Mucosa of descending colon (tissue), 3 donors: ENCODE results near the gene BACH2. TPM values are rescaled to one million over a fixed set of nuclear protein-coding genes. Genes with fewer than 3 reads are reported as not detected.
A peak's percentile ranks its signal among the peaks of the same experiment; 100 is the strongest.
"Not testable (repeated sequence)": the region's sequence is repeated elsewhere in the genome, so short reads cannot be mapped to it uniquely, and the experiment has no call there.

Experiments used
- ATAC-seq: fragments of 200-7000 bp; cut with Tn5 transposase; one replicate; pipeline ENCODE4 v1.9.1; 2020; ENCODE audit warnings: mild to moderate bottlenecking, moderate library complexity
- DNase-seq, 3 donors: peaks; one replicate each; pipeline ENCODE4 v3.0.0-alpha.2; 2020
- H3K36me3 ChIP-seq: fragments of 200-600 bp; one replicate; pipeline ENCODE4 v1.8.0; 2021; ENCODE audit warnings: low read depth, mild to moderate bottlenecking
- H3K4me1 ChIP-seq: fragments of 200-600 bp; one replicate; pipeline ENCODE4 v1.8.0; 2021; ENCODE audit warnings: low read depth, mild to moderate bottlenecking
- H3K4me3 ChIP-seq: fragments of 200-600 bp; one replicate; pipeline ENCODE4 v1.8.0; 2021; ENCODE audit warnings: mild to moderate bottlenecking
- H3K9me3 ChIP-seq: fragments of 200-600 bp; one replicate; pipeline ENCODE4 v1.8.0; 2021; ENCODE audit warnings: mild to moderate bottlenecking
- CTCF ChIP-seq: fragments of 200-600 bp; IDR thresholded peaks from one replicate; pipeline ENCODE4 v1.8.0; 2022; ENCODE audit warnings: antibody characterized with exemption, mild to moderate bottlenecking
- intact Hi-C, 2 donors: fragments of 100-400 bp; cut with DNase I in 1 of 2; cut with micrococcal nuclease in 1 of 2; formaldehyde crosslinking; loops; one replicate each; pipeline versions ENCODE4 v1.11.0 to v1.11.1; 2022; cut with DNase I, micrococcal nuclease
- long read RNA-seq, 2 donors: library from polyadenylated mRNA; unstranded; transcript quantifications; one replicate each; pipeline ENCODE4 v2.0.0, GENCODE V29; 2019 to 2021
- total RNA-seq, 3 donors: library from RNA; stranded (reverse); fragmentation: NEBNext Ultra II Directional in 2 of 3; extraction: Animal tissue kit (Norgen Biotek cat#: 25700) in 2 of 3; gene quantifications; one replicate each; pipeline versions ENCODE4 v1.2.1 to v1.2.4, GENCODE V29; 2021 to 2023
- donor health status: DM: no; HTN: no; CAD: no; lungs with moderate emphysema.
- donor health status: DM: no; HTN: no; CAD: no.
- donor health status: DM: no; HTN: yes; CAD: no.

Gene BACH2
- 1 to 10 TPM in 2 of 3 donors, under 1 TPM in 1; 0.96 to 1.6 (median 1.2) TPM for total RNA-seq
- long read RNA-seq, donor 1, partial matches to known transcripts, result 1 of 1 reads
- long read RNA-seq, donor 1, other reads (novel, unspliced or antisense), result 0 of 1 reads
- long read RNA-seq, donor 2, result 0 reads

GRCh38 chr6:90296341-90297114 is at the start of gene BACH2:
TSS of gene BACH2 (minus strand) at chr6:90296843. CDS start at chr6:90008844, 287,999 bp downstream.
- H3K4me1 ChIP-seq, result peaks cover 15% of the 10 kb centered on the region
- H3K36me3 ChIP-seq, result no peaks in the 10 kb centered on the region
- H3K9me3 ChIP-seq, result no peaks in the 10 kb centered on the region
- DNase-seq (peak; percentile 91 to 95 (median 94)), ATAC-seq (peak; percentile 91)
- peak within 1 kb of the TSS; percentile 34 for H3K4me3 ChIP-seq
- intact Hi-C loops, result no loop called here
- no peak for TF ChIP-seq CTCF

- Histone ChIP-seq H3K4me3 (no peak overlapping the region), H3K36me3 (no peaks in the 10 kb centered on the region), H3K4me1 (no peaks in the 10 kb centered on the region), H3K9me3 (no peaks in the 10 kb centered on the region)
- no peak for TF ChIP-seq CTCF
- ATAC-seq (no peak), DNase-seq (no peak)
- intact Hi-C loops, result no loop called here
Measured at GRCh38 chr6:90343576-90343975, 46.9 kb upstream of the BACH2 start.

- DNase-seq (no peak), ATAC-seq (no peak)
- no peaks in the 10 kb centered on the region for H3K9me3 ChIP-seq
- intact Hi-C loops, result no loop called here
- H3K4me1 ChIP-seq, result no peaks in the 10 kb centered on the region
- H3K36me3 ChIP-seq, result no peaks in the 10 kb centered on the region
- H3K4me3 ChIP-seq, result no peak overlapping the region
- TF ChIP-seq CTCF, result no peak
Measured at GRCh38 chr6:90338409-90338808, 41.8 kb upstream of the BACH2 start.

DNA sequence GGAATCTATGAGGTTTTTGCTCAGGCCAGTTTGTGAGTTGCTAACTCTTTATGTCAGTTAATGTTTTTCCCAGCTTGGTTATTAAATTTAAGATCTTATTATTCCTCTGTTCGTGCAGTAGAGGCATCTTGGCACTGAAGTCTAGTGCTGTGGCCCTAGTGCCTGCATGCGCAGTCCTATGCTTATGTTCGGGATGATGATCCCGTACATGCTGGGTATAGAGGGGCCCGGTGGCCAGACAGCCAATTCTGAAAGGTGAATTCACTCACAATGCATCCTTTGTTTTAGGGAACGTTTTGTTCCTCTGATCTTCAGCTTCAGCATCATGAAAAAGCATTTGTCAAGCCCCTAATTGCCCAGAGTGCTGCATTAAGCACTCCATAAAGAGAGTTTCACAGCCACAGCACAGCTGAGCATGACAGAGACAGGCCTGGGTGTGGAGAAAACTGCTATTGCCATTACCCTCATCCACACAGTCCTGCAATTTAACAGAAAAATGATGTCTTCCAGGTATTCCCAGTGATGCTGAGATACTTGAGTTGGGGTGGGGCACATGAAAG is 39.8 kb upstream of the BACH2 start:
- Histone ChIP-seq H3K36me3 (no peaks in the 10 kb centered on the region), H3K4me3 (no peak overlapping the region), H3K4me1 (no peaks in the 10 kb centered on the region), H3K9me3 (no peaks in the 10 kb centered on the region)
- intact Hi-C loops, result no loop called here
- ATAC-seq, result no peak
- DNase-seq, result no peak
- TF ChIP-seq CTCF, result no peak

- intact Hi-C loops, result no loop called here
- H3K36me3 ChIP-seq, result no peaks in the 10 kb centered on the region
- DNase-seq (no peak), ATAC-seq (no peak)
- H3K9me3 ChIP-seq, result no peaks in the 10 kb centered on the region
- H3K4me3 ChIP-seq, result no peak overlapping the region
- TF ChIP-seq CTCF, result no peak
- H3K4me1 ChIP-seq, result no peaks in the 10 kb centered on the region
Measured at GRCh38 chr6:90333928-90334327, 37.3 kb upstream of the BACH2 start.

GRCh38 chr6:90332978-90333543 is 36.4 kb upstream of the BACH2 start:
- ATAC-seq, H3K36me3 ChIP-seq, H3K4me3 ChIP-seq, DNase-seq, intact Hi-C loops, H3K4me1 ChIP-seq, H3K9me3 ChIP-seq: not testable (repeated sequence)
